Stimulated activated naive B cell treated with anti-CD40 and anti-IgM and Interleukin-4, amounts not matched to agents 10 μg/mL and 1 μg/mL and 100 μg/mL, for 72 hours (primary cell): ENCODE measurements around the gene TEKT5.

Experiments
- ATAC-seq, 2 donors: fragments of 150-1000 bp; cut with Tn5 transposase; replicated peaks; 2 replicates each; pipeline ENCODE4 v1.10.0; 2021; ENCODE audit warnings: moderate library complexity in 1 of 2
- DNase-seq: peaks from one replicate; pipeline ENCODE4 v3.0.0; 2021
- H3K27ac Mint-ChIP-seq: one replicate; pipeline ENCODE4 v1.8.0; 2022; ENCODE audit warnings: mild to moderate bottlenecking, mixed read lengths
- H3K27me3 Mint-ChIP-seq, 2 donors: one replicate each; pipeline ENCODE4 v1.8.0; 2022; ENCODE audit warnings: mixed read lengths in 2 of 2
- H3K36me3 Mint-ChIP-seq, 2 donors: one replicate each; pipeline ENCODE4 v1.8.0; 2022; ENCODE audit warnings: mixed read lengths in 2 of 2, mild to moderate bottlenecking in 1 of 2
- H3K4me1 Mint-ChIP-seq, 2 donors: one replicate each; pipeline ENCODE4 v1.8.0; 2022; ENCODE audit warnings: mixed read lengths in 2 of 2, mild to moderate bottlenecking in 1 of 2
- H3K4me3 Mint-ChIP-seq, 2 donors: one replicate each; pipeline ENCODE4 v1.8.0; 2022; ENCODE audit warnings: mild to moderate bottlenecking in 2 of 2, mixed read lengths in 2 of 2, moderate library complexity in 1 of 2
- H3K9me3 Mint-ChIP-seq, 2 donors: one replicate each; pipeline ENCODE4 v1.8.0; 2022; ENCODE audit warnings: mixed read lengths in 2 of 2, mild to moderate bottlenecking in 1 of 2

Gene TEKT5

DNA sequence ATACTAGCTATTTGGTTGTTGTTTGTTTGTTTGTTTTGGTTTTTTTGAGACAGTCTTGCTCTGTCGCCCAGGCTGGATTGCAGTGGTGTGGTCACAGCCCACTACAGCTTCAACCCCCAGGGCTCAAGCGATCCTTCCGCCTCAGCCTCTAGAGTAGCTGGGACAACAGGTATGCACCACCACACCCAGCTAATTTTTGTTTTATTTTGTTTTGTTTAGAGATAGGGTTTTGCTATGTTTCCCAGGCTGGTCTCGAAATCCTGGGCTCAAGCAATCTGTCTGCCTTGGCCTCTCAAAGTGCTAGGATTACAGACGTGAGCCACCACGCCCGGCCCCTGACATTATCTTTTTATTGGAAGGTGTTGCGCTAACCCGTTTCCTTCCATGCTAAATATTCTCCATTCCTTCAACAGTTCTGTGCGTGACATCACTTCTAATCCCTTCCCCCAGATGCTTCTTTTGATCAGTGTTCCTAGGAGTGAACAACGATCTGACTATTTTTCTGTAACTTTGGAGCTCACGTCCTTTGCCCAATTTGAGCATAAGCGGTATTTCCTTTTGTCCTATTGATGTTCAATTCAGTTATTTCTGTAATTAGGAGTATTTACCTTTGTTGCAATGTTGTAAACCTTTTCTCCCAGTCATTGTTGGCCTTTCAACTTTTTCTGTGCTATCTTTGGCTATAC is 84.1 kb downstream of the TEKT5 start:
- no peak for DNase-seq
- Mint-ChIP-seq H3K36me3 (no peaks in the 10 kb centered on the region), H3K27me3 (peaks cover 0 to 9% of the 10 kb centered on the region in 2 donors), H3K27ac (no peak overlapping the region), H3K4me1 (peaks cover 18 to 43% of the 10 kb centered on the region in 2 donors), H3K4me3 (no peak overlapping the region), H3K9me3 (no peaks in the 10 kb centered on the region)
- no peak for ATAC-seq

DNA sequence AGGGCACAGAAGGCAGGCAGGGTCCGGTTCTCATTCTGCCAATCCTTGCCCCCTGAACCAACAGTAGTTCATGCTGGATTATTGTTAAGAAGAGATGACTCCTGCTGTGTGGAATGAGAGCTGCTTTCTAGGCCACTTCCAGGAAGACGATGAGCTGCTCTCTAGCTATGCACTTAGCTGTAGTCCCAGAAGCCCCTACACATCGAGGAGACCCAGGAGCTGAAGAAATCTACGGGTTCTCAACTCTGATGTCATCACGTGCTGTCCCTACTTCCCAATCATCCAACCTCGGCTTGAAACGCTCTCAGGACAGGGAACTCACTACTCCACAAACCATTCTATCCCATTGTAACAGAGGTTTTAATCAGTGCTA is 85.3 kb downstream of the TEKT5 start:
- H3K27me3 Mint-ChIP-seq, result peaks cover 0 to 9% of the 10 kb centered on the region in 2 donors
- H3K4me3 Mint-ChIP-seq, result no peak overlapping the region
- H3K4me1 Mint-ChIP-seq, result peaks cover 16 to 36% of the 10 kb centered on the region in 2 donors
- no peak for ATAC-seq
- H3K36me3 Mint-ChIP-seq, result no peaks in the 10 kb centered on the region
- no peak for DNase-seq
- H3K9me3 Mint-ChIP-seq, result no peaks in the 10 kb centered on the region
- no peak overlapping the region for H3K27ac Mint-ChIP-seq

DNA sequence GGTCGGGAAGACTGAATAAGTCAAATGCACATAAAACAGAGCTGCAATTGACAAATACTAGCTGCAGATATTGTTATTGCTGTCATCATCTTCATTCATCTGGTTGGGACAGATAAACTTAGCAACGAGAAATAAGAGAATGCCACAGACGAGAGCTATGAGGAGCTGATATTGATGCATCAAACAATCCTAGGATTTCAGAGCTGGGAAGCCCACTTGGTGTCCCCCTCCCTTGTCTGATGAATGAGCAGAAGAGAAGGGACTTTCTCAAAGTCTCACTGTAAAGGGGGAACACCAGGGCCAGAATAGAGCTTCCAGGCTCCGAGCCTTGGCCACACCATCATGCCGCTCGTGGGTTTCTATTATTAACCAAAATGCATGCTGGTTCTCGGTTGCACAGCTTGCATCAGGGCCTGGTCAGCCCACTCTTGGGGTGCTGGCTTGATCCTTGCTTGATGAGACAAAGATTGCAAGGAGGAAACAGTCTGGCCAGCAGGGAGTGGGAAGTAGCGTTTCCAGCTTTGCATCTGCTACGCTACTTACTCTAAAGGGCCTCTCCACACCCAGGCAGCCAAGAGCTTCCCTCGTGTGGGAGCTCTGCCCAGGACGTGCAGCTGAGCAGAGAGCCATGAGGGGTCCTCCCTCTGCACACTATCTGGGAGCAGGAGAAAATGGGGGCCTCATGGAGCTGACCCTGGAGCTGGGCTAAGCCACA is 85.9 kb downstream of the TEKT5 start:
- no peak overlapping the region for H3K4me3 Mint-ChIP-seq
- no peaks in the 10 kb centered on the region for H3K36me3 Mint-ChIP-seq
- no peak for DNase-seq
- H3K27ac Mint-ChIP-seq, result no peak overlapping the region
- no peaks in the 10 kb centered on the region for H3K9me3 Mint-ChIP-seq
- peaks cover 0 to 9% of the 10 kb centered on the region in 2 donors for H3K27me3 Mint-ChIP-seq
- H3K4me1 Mint-ChIP-seq, result peaks cover 12 to 30% of the 10 kb centered on the region in 2 donors
- ATAC-seq, result no peak

DNA sequence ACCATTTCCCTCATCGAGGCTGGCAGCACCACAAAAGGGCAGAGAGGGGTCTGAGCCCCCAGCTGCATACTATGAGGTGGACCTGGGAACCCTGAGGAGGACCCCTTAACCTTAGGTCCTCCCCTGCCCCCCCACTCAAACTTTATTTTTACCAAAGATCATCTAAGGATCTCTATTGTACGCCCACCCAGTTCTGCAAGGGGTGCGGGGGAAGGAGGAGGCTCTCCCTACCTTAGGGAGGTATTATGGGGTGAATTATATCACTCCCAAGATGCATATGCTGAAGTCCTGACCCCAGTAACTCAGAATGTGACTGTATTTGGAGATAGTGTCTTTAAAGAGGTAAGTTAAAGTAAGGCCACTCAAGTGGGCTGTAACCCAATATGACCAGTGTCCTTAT is 87.6 kb downstream of the TEKT5 start:
- Mint-ChIP-seq H3K9me3 (no peaks in the 10 kb centered on the region), H3K4me3 (no peak overlapping the region), H3K27ac (no peak overlapping the region)

DNA sequence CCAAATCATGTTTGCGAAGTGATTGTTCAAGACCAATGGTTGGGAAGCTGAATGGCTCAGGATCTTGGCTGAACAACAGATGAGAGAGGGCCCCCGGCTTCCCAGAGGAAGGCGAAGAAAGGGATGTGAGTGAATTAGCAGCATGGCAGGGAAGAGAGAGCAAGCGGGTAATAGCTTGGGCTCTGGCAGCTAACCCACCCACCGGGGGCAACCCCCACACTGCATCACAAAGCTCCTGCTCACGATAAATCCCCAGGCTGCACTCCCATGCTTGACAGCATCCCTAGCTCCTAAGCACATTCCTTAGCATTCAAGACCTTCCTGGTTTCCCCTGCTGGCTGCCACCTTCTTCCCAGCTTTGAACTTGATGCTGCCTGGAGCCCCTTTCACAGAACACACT is 88.1 kb downstream of the TEKT5 start:
- peaks cover 5 to 10% of the 10 kb centered on the region in 2 donors for H3K4me1 Mint-ChIP-seq
- no peaks in the 10 kb centered on the region for H3K9me3 Mint-ChIP-seq
- no peaks in the 10 kb centered on the region for H3K36me3 Mint-ChIP-seq
- H3K4me3 Mint-ChIP-seq, result no peak overlapping the region
- DNase-seq, result no peak
- peaks cover 0 to 15% of the 10 kb centered on the region in 2 donors for H3K27me3 Mint-ChIP-seq
- no peak overlapping the region for H3K27ac Mint-ChIP-seq
- ATAC-seq, result no peak

More for the DNA sequence above, 87.6 kb downstream of the TEKT5 start:
- Mint-ChIP-seq H3K4me1 (peaks cover 6 to 15% of the 10 kb centered on the region in 2 donors), H3K27me3 (peaks cover 0 to 13% of the 10 kb centered on the region in 2 donors), H3K36me3 (no peaks in the 10 kb centered on the region)
- ATAC-seq, result no peak
- no peak for DNase-seq

DNA sequence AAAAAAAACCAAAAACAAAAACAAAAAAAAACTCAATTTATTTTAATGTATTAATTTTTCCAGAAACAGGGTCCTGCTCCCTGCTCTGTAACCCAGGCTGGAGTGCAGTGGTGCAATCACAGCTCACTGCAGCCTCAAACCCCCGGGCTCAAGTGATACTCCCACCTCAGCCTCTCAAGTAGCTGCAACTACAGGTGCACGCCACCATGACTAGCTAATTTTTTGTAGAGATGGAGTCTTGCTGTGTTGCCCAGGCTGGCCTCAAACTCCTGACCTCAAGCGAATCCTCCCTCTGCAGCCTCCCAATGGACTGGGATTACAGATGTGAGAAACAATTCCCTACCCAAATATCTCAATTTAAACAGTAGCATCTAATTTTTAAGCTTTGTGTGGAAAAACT is 89.1 kb downstream of the TEKT5 start:
- Mint-ChIP-seq H3K9me3 (no peaks in the 10 kb centered on the region), H3K27ac (no peak overlapping the region), H3K4me3 (no peak overlapping the region), H3K4me1 (peaks cover 2 to 7% of the 10 kb centered on the region in 2 donors), H3K36me3 (no peaks in the 10 kb centered on the region), H3K27me3 (peaks cover 0 to 15% of the 10 kb centered on the region in 2 donors)
- ATAC-seq (no peak), DNase-seq (no peak)

DNA sequence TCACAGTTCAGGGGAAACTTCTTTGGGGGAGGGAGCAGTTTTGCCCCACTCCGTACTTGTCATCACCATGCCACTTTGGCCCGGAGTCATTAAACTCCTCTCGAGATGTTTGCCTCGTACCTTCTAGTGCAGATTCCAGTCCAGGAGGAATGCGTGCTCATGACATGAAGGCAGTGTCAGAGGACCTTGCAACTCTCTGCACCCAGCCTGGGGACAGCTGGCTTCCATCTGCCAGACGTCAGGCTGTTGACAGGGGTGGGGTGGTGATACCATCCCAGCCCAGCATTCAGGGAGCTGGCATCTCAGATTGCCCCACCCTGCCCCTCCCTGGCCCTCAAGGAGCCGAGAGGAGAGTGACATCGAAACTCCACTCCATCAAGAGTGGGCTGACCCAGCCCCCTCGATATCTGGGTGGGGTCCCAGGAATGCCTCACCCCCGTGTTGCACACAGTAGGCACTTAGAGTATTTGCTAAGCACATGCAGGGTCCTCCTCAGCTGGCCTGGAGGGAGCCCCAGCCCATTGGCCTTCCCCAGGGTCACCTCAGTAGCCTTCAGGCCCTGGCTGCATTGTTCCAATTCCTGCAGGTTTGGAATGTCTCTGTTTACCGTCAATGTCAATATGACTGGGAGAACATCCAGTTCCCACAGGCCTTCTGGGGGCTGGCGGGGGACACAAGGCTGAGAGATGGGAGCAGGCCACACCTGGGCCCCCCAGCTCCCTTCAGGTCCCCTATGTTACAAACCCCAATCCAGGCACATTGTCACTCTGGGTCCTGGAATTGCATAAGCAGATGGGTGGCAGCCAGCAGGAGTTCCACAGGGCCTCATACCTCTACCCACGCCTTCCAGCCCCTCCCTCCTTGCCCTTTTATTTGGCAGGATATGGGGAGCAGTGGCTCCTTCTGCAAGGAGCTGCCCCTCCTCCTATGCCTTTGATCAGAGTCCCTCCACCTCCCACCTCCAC is 93.0 kb downstream of the TEKT5 start:
- DNase-seq, result no peak
- H3K9me3 Mint-ChIP-seq, result no peaks in the 10 kb centered on the region
- no peak for ATAC-seq
- H3K4me3 Mint-ChIP-seq, result no peak overlapping the region
- peaks cover 0 to 13% of the 10 kb centered on the region in 2 donors for H3K27me3 Mint-ChIP-seq
- H3K27ac Mint-ChIP-seq, result no peak overlapping the region
- no peaks in the 10 kb centered on the region for H3K36me3 Mint-ChIP-seq
- peaks cover 24 to 41% of the 10 kb centered on the region in 2 donors for H3K4me1 Mint-ChIP-seq

DNA sequence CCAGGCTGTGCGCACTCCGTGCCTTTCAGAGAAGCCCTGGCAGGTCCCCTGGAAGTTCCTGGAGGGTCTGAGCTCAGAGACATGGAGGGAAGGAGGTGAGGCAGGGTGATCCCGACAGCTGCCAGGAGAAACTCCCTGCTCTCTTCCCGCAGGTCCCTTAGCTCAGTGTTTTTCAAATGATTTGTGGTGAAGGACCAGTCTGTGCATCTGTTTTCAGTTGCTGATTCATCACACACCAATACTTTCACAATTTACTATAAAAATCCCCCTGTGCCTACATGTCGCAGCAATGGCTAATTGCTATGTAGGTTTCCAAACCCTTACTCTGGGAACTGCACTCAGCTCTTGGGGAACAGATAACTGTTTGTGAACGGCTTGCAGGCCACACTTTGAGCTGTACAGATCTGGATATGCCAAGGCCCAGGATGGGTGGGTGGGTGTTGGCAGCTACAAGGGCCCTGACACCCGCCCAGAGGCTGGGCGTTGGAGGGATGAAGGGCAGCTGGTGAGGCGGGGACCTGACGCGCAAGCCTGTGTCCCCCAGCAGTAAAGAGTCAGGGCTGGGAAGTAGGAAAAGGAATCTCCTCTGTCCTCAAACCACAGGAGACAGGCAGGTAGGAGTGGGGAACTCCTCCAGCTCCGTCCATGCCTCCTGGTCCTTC is 93.8 kb downstream of the TEKT5 start:
- Mint-ChIP-seq H3K9me3 (no peaks in the 10 kb centered on the region), H3K27ac (no peak overlapping the region), H3K4me1 (peaks cover 28 to 49% of the 10 kb centered on the region in 2 donors), H3K36me3 (no peaks in the 10 kb centered on the region), H3K27me3 (peaks cover 0 to 13% of the 10 kb centered on the region in 2 donors), H3K4me3 (no peak overlapping the region)
- no peak for DNase-seq
- ATAC-seq, result peak; percentile 47 to 65

DNA sequence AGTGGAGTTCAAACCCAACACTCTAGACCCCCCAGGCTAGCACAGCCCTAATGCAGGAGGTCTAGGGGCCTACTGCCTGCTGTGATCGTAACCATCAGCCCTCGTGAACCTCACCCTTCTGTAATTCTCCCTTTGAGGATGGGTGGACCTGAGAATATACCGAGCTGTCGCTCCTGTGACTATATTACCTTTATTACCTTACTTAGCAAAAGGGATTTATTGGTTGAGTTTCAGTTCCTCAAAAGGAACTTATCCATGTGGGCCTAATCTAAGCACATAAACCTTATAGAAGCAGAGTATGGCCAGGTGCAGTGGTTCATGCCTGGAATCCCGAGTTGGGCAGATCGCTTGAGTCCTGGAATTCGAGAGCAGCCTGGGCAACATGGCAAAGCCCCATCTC is 95.1 kb downstream of the TEKT5 start:
- DNase-seq (no peak), ATAC-seq (peak; percentile 83)
- Mint-ChIP-seq H3K27ac (no peak overlapping the region), H3K4me3 (no peak overlapping the region), H3K9me3 (no peaks in the 10 kb centered on the region), H3K36me3 (no peaks in the 10 kb centered on the region), H3K27me3 (peaks cover 0 to 13% of the 10 kb centered on the region in 2 donors), H3K4me1 (peaks cover 35 to 58% of the 10 kb centered on the region in 2 donors)

DNA sequence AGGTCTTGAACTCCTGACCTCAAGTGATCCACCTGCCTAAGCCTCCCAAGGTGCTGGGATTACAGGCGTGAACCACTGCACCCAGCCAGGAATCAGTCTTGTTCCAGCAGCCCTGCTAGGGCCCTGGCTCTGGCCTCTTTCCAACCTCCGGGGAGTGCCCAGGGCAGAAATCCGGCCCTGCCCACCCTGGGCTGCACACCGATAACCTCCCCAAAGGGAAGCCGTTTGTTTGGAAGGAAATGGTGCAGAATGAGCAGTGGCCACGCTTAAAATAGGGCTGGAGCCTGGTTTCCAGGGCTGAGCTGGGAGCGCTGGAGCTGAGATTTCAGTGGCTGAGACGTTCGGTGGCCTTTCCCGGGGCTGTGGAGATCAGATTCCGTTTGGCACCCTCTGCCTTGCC is 96.6 kb downstream of the TEKT5 start:
- no peak overlapping the region for H3K27ac Mint-ChIP-seq
- no peak overlapping the region for H3K4me3 Mint-ChIP-seq
- peaks cover 39 to 64% of the 10 kb centered on the region in 2 donors for H3K4me1 Mint-ChIP-seq
- ATAC-seq, result no peak
- peaks cover 0 to 1% of the 10 kb centered on the region in 2 donors for H3K36me3 Mint-ChIP-seq
- H3K27me3 Mint-ChIP-seq, result peaks cover 0 to 17% of the 10 kb centered on the region in 2 donors
- no peaks in the 10 kb centered on the region for H3K9me3 Mint-ChIP-seq
- no peak for DNase-seq

DNA sequence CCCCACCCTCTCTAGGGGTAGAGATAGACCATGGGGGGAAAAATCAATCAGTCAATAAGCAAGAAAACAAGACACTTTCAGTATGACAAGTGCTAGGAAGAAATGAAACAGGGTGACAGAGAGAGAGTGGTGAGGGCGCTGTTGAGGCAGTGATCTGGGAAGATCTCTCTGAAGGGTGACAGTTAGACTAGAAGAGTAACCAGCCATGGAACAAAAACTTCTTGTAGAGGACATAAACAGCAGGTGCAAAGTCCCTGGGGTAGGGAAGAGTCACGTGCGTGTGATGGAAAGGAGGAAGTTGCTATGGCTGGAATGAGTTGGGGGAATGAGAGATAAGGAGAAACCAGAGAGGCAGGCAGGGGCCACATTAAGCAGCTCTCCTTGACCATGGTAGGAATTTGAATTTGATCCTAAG is 97.5 kb downstream of the TEKT5 start:
- Mint-ChIP-seq H3K4me3 (no peak overlapping the region), H3K9me3 (no peaks in the 10 kb centered on the region), H3K4me1 (peaks cover 39 to 64% of the 10 kb centered on the region in 2 donors)

DNA sequence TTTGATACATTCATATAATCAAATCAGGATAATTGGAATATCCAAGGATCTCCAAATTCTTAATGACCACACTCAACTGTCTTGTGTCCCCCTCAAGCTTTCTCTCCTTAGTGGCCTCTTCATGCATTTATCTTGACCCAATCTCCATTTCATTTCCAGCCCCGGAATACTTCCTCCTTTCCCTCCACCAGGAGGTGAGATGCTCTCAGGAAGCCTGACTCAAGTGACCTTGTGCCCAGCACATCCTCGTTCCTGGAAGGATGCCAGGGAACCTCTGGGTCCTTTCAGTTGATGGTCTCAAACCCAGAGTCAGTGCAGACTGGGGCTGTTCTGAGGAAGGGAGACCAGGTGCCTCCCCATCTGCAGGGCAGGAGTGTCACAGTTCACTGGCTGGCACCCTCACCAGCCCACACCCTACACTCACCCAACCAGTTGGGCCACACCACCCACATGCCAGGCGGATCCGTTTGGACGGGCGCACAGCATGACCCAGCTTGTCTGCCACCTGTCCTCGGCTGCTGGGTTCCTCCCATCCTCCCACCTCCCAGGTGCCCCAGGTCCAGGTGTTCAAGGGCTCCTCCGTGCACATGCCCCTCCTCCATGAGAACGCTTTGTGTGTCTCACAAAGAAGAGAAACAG is 100.3 kb downstream of the TEKT5 start:
- Mint-ChIP-seq H3K4me3 (peak overlapping the region in 1 of 2 donors; percentile 18), H3K36me3 (peaks cover 0 to 1% of the 10 kb centered on the region in 2 donors), H3K27me3 (peaks cover 0 to 11% of the 10 kb centered on the region in 2 donors), H3K27ac (peak overlapping the region; percentile 42), H3K9me3 (no peaks in the 10 kb centered on the region), H3K4me1 (peaks cover 29 to 45% of the 10 kb centered on the region in 2 donors)
- DNase-seq (peak; percentile 46), ATAC-seq (peak; percentile 75 to 77)

More for the DNA sequence above, 97.5 kb downstream of the TEKT5 start:
- ATAC-seq (peak; percentile 56 to 65), DNase-seq (peak; percentile 43)
- Mint-ChIP-seq H3K36me3 (peaks cover 0 to 1% of the 10 kb centered on the region in 2 donors), H3K27ac (peak overlapping the region; percentile 4), H3K27me3 (peaks cover 0 to 13% of the 10 kb centered on the region in 2 donors)

DNA sequence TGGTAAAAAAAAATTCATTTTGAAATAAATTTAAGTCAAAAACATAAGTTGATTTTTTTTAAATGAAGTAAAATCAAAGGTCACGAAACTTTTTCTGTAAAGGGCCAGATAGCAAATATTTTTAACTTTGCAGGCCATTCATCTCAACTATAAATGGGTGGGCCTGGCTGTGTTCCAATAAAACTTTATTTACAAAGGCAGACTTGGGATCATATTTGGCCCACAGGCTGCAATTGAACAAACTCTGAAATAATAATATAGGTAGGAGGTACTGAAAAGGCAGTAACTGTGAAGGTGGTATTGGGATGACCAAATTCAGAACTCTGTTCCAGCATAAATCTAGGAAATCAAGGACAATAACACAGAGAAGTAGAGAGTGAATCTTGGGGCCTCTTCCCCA is 102.1 kb downstream of the TEKT5 start:
- no peak overlapping the region for H3K27ac Mint-ChIP-seq
- no peak for ATAC-seq
- H3K9me3 Mint-ChIP-seq, result no peaks in the 10 kb centered on the region
- H3K4me3 Mint-ChIP-seq, result no peak overlapping the region
- peaks cover 0 to 1% of the 10 kb centered on the region in 2 donors for H3K36me3 Mint-ChIP-seq
- peaks cover 24 to 32% of the 10 kb centered on the region in 2 donors for H3K4me1 Mint-ChIP-seq
- H3K27me3 Mint-ChIP-seq, result peaks cover 8 to 23% of the 10 kb centered on the region in 2 donors
- DNase-seq, result no peak
